ENCODE data around the gene CCDC141.
"Not testable (repeated sequence)": the region's sequence is repeated elsewhere in the genome, so short reads cannot be mapped to it uniquely, and the experiment has no call there.

The CCDC141 gene

DNA sequence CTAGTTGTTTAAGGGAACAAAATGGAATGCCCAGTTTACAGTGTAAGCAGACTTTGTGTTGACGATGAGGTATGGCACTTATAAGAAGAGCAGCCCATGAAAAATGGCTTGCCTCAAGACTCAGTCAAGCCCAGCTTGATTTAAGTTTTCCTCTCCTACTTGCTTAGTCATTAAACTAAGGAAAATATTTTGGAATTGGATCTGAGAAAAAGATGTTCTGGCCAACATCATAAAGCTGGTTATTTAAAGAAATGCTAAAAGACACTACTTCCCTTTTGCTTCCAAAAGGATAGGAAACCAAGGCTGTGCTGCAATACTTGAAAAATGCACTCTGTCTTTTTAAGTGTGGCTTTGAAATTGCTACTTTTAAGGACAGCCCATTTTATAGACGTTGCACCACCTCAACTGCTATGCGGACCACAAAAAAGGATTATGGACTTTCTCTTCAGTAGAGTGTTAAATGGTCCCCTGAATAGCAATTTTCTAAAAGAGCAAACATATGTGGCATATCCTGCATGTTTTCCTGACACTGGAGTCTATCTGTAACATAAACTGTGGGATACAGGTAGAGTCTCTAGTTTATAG lies 32.1 kb downstream of the CCDC141 start:
- ATAC-seq: no peak
- Mint-ChIP-seq H3K4me1 (peaks cover 37% of the 10 kb centered on the region), H3K9me3 (peaks cover 6% of the 10 kb centered on the region), H3K27me3 (no peaks in the 10 kb centered on the region), H3K4me3 (no peak overlapping the region), H3K36me3 (peaks cover 14% of the 10 kb centered on the region), H3K27ac (peak overlapping the region; percentile 43)

DNA sequence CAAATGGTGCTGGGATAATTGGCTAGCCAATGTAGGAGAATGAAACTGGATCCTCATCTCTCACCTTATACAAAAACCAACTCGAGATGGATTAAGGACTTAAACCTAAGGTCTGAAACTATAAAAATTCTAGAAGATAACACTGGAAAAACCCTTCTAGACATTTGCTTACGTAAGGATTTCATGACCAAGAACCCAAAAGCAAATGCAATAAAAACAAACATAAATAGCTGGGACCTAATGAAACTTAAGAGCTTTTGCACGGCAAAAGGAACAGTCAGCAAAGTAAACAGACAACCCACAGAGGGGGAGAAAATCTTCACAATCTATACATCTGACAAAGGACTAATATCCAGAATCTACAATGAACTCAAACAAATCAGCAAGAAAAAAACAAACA lies 35.7 kb downstream of the CCDC141 start:
- H3K27ac Mint-ChIP-seq: not testable (repeated sequence)
- H3K36me3 Mint-ChIP-seq: peaks cover 45% of the 10 kb centered on the region

DNA sequence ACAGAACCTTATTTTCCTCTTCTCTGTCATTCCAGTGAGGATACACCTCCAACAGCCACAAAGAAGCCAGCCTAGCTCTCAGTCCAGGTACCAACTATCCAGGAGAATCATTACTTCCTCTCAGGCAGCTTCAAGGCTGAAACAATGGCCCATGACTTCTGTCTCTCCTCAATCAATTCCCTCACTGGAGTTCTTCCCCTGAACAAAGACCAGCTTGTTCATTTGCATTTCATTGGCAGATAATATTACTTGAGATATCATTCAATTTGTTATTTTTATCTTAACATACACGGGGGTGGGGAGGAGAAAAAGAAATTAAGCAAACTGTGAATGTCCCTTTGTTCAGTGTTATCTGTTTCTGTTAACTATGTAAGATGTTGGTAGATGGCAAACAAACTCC lies 44.0 kb downstream of the CCDC141 start:
- no peaks in the 10 kb centered on the region for H3K27me3 Mint-ChIP-seq
- H3K4me3 Mint-ChIP-seq: no peak overlapping the region
- peaks cover 9% of the 10 kb centered on the region for H3K9me3 Mint-ChIP-seq
- H3K36me3 Mint-ChIP-seq: peaks cover 30% of the 10 kb centered on the region
- no peak overlapping the region for H3K27ac Mint-ChIP-seq
- ATAC-seq: no peak
- peaks cover 7% of the 10 kb centered on the region for H3K4me1 Mint-ChIP-seq

More for the DNA sequence above, 35.7 kb downstream of the CCDC141 start:
- Mint-ChIP-seq H3K4me1 (peaks cover 26% of the 10 kb centered on the region), H3K9me3 (peaks cover 21% of the 10 kb centered on the region)
- not testable (repeated sequence) for H3K4me3 Mint-ChIP-seq, ATAC-seq, H3K27me3 Mint-ChIP-seq

DNA sequence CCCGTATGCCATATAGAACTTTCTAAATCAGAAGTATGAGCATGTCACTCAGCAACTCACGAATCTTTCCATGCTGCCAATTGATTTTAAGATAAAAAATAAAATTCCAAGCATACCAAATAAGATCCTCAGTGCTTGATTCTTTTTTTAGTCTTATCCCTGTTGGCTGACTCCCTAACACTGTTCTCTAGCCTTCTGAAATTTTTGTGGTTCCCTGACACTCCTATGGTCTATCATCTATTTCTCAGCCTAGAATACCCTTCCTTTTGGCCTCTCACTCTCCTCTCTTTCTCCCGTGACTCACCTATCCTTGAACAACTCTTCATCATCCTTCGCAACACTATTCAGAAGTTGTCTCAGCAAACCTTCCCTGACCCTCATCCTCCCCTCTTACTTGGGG lies 50.5 kb downstream of the CCDC141 start:
- peaks cover 6% of the 10 kb centered on the region for H3K9me3 Mint-ChIP-seq
- no peak for ATAC-seq
- no peak overlapping the region for H3K4me3 Mint-ChIP-seq
- H3K27ac Mint-ChIP-seq: peak overlapping the region; percentile 36
- H3K27me3 Mint-ChIP-seq: no peaks in the 10 kb centered on the region
- peaks cover 24% of the 10 kb centered on the region for H3K4me1 Mint-ChIP-seq
- peaks cover 12% of the 10 kb centered on the region for H3K36me3 Mint-ChIP-seq

DNA sequence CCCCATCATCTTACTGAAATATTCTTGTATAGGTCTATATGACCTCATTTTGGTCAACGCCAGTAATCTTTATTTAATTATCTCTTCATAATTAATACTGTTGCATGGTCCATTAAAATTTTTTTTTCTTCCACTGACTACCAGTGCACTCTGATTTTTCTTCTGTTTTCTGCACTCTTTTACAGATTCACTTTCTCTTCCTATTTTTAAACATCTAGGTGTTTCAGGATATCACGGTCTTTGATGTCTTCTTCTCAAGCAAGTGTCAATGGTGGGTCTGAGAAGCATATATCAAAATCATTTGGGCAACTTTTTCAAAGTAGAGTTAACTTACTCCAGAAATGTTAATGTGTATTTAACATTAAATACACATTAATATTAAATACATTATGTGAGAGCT lies 51.4 kb downstream of the CCDC141 start:
- Mint-ChIP-seq H3K9me3 (peaks cover 6% of the 10 kb centered on the region), H3K36me3 (peaks cover 13% of the 10 kb centered on the region), H3K4me3 (no peak overlapping the region), H3K27ac (peak overlapping the region; percentile 36), H3K4me1 (peaks cover 24% of the 10 kb centered on the region), H3K27me3 (no peaks in the 10 kb centered on the region)
- ATAC-seq: no peak

DNA sequence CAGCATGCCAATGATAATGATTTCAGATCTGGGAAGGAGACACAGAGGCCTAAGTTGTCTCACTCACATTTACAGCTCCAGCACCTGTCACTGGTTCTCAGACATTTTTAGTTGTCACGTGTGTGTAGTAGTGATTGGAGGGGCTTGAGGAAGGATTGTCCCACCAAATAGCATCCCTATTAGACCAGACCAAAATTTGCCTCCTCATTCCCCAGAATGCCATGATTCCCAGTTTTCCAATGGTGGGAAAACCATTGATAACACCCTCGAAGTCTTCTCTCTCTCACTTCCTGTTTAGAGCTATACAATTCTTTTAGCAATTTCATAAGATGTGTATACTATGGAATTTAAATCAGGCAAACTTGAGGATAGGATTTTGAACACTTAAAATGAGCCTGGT lies 52.5 kb downstream of the CCDC141 start:
- peaks cover 6% of the 10 kb centered on the region for H3K9me3 Mint-ChIP-seq
- H3K4me1 Mint-ChIP-seq: peaks cover 24% of the 10 kb centered on the region
- ATAC-seq: no peak
- no peak overlapping the region for H3K4me3 Mint-ChIP-seq
- peak overlapping the region; percentile 36 for H3K27ac Mint-ChIP-seq
- H3K27me3 Mint-ChIP-seq: no peaks in the 10 kb centered on the region
- peaks cover 13% of the 10 kb centered on the region for H3K36me3 Mint-ChIP-seq

DNA sequence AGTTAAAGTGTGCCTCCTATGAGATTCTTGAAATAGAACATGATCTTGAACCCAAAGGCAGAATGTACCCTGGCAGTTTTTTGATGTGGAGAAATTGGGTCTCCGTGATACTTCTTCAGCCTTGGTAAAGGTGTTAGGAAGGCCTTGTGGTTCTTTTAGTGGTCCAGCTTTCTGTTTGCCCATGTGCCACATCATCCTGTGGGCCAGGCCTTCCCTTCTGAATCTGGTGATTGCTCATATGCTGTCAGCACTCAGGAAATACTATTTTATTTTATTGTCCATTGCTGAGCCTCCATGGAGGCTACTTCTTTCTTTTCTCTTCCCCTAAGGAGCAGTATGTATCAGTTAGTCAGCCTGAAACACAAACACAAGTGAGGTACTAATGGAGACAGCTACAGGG lies 52.9 kb downstream of the CCDC141 start:
- Mint-ChIP-seq H3K27me3 (no peaks in the 10 kb centered on the region), H3K27ac (peak overlapping the region; percentile 36), H3K4me3 (no peak overlapping the region), H3K36me3 (peaks cover 13% of the 10 kb centered on the region), H3K4me1 (peaks cover 24% of the 10 kb centered on the region), H3K9me3 (peaks cover 6% of the 10 kb centered on the region)
- no peak for ATAC-seq

DNA sequence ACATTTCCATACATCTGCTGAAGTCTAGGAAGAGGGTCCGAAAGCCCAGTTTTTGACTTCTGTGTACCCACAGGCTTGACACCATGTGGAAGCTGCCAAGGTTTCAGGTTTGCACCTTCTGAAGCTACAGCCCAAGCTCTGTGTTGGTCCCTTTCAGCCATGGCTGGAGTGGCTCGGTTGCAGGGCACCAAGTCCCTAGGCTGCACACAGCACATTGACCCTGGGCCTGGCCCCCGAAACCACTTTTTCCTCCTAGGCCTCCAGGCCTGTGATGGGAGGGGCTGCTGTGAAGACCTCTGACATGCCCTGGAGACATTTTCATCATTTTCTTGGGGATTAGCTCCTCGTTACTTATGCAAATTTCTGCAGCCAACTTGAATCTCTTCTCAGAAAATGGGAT lies 55.7 kb downstream of the CCDC141 start:
- peaks cover 8% of the 10 kb centered on the region for H3K36me3 Mint-ChIP-seq
- H3K27me3 Mint-ChIP-seq: no peaks in the 10 kb centered on the region
- H3K27ac Mint-ChIP-seq: no peak overlapping the region
- no peak for ATAC-seq
- peaks cover 6% of the 10 kb centered on the region for H3K9me3 Mint-ChIP-seq
- peaks cover 34% of the 10 kb centered on the region for H3K4me1 Mint-ChIP-seq
- H3K4me3 Mint-ChIP-seq: no peak overlapping the region

DNA sequence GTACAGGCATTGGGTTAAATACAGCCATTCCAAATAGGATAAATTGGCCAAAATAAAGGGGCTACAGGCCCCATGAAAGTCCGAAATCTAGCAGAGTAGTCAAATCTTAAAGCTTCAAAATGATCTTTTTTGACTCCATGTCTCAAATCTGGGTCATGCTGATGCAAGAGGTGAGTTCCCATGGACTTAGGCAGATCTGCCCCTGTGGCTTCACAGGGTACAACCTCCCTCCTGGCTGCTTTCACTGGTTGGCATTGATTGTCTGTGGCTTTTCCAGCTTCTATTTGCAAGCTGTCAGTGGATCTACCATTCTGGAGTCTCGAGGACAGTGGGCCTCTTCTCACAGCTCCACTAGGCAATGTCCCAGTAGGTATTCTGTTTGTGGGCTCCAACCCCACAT lies 56.1 kb downstream of the CCDC141 start:
- peaks cover 29% of the 10 kb centered on the region for H3K4me1 Mint-ChIP-seq
- no peak overlapping the region for H3K27ac Mint-ChIP-seq
- peaks cover 6% of the 10 kb centered on the region for H3K9me3 Mint-ChIP-seq
- H3K36me3 Mint-ChIP-seq: peaks cover 8% of the 10 kb centered on the region
- H3K4me3 Mint-ChIP-seq: no peak overlapping the region
- ATAC-seq: no peak
- H3K27me3 Mint-ChIP-seq: no peaks in the 10 kb centered on the region

DNA sequence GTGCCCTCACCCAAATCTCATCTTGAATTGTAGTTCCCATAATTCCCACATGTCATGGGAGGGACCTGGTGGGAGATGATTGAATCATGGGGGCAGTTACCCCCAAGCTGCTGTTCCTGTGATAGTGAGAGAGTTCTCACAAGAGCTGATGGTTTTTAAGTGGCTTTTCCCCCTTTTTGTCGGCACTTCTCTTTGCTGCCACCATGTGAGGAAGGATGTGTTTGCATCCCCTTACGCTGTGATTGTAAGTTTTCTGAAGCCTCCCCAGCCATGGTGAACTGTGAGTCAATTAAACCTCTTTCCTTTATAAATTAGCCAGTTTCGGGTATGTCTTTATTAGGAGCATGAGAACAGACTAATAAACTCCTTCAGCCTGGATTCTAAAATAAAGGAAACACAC lies 57.2 kb downstream of the CCDC141 start:
- not testable (repeated sequence) for ATAC-seq, H3K27me3 Mint-ChIP-seq, H3K4me3 Mint-ChIP-seq, H3K9me3 Mint-ChIP-seq, H3K27ac Mint-ChIP-seq, H3K36me3 Mint-ChIP-seq
- H3K4me1 Mint-ChIP-seq: peaks cover 20% of the 10 kb centered on the region

DNA sequence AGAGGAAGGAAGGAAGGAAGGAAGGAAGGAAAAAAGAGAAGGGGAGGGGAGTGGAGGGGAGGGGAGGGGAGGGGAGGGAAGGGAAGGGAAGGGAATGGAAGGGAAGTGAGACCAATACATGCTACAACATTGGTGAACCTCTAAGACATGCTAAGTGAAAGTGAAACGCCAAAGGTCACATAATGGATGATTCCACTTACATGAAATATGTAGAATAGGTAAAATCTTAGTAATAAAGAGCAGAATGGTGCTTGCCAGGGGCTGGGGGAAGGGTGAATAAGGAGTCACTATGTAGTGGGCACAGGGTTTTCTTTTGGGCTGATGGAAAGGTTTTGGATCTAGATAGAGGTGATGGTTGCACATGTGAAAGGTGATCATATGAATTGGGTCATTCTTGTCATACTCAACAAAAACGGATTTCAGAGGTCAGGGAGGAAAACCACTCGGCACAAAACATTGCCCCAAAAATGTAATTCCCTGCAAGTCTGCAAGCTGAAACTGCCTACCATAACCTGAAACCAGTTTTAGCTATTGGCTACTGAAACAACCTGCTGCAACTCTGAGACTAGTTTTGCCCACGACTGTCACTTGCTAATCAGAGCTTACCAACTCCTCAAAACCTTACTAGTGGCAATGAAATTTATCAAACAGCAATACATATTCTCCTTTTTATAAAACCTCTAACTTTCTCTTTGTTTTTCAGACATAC lies 59.2 kb downstream of the CCDC141 start:
- Mint-ChIP-seq H3K27me3 (no peaks in the 10 kb centered on the region), H3K4me3 (peak overlapping the region; percentile 69), H3K27ac (peak overlapping the region; percentile 76), H3K9me3 (peaks cover 6% of the 10 kb centered on the region), H3K36me3 (peaks cover 8% of the 10 kb centered on the region), H3K4me1 (peaks cover 17% of the 10 kb centered on the region)
- ATAC-seq: peak; percentile 65

DNA sequence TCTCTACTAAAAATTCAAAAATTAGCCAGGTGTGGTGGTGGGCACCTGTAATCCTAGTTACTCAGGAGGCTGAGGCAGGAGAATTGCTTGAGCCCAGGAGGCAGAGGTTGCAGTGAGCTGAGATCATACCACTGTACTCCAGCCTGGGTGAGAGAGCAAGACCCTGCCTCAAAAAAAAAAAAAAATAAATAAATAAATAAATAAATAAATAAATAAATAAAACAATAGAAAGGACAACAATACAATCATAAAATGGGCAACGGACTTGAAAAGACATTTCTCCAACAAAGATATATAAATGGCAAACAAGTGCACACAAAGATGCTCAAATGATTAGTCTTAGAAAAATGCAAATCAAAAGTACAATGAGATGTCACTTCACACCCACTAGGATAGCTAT lies 60.5 kb downstream of the CCDC141 start:
- not testable (repeated sequence) for H3K27me3 Mint-ChIP-seq, H3K4me3 Mint-ChIP-seq, H3K27ac Mint-ChIP-seq, ATAC-seq, H3K36me3 Mint-ChIP-seq, H3K9me3 Mint-ChIP-seq
- H3K4me1 Mint-ChIP-seq: peaks cover 17% of the 10 kb centered on the region

DNA sequence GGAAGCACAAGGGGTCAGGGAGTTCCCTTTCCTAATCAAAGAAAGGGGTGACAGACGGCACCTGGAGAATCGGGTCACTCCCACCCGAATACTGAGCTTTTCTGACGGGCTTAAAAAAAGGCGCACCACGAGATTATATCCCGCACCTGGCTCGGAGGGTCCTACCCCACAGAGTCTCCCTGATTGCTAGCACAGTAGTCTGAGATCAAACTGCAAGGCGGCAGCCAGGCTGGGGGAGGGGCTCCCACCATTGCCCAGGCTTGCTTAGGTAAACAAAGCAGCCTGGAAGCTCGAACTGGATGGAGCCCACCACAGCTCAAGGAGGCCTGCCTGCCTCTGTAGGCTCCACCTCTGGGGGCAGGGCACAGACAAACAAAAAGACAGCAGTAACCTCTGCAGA lies 67.3 kb downstream of the CCDC141 start:
- H3K9me3 Mint-ChIP-seq, H3K27me3 Mint-ChIP-seq, H3K4me1 Mint-ChIP-seq, H3K27ac Mint-ChIP-seq, H3K4me3 Mint-ChIP-seq, ATAC-seq, H3K36me3 Mint-ChIP-seq: not testable (repeated sequence)

DNA sequence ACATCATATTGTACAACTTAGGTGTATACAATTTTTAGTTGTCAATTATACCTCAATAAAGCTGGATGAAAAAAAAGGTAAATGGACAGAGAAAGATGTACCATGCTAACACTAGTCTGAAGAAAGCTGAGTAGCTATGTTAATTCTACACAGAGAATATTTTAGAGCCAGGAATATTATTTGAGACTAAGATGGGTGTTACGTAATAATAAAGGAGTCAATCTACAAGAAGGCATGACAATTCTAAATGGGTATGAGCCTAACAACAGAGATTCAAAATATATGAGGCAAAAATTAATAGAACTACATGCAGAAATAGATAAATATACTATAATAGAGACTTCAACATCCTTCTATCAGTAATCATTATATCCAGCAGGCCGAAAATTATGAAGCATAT lies 69.1 kb downstream of the CCDC141 start:
- Mint-ChIP-seq H3K27ac (no peak overlapping the region), H3K9me3 (no peaks in the 10 kb centered on the region), H3K27me3 (no peaks in the 10 kb centered on the region), H3K4me1 (no peaks in the 10 kb centered on the region), H3K4me3 (no peak overlapping the region), H3K36me3 (peaks cover 4% of the 10 kb centered on the region)
- ATAC-seq: no peak

DNA sequence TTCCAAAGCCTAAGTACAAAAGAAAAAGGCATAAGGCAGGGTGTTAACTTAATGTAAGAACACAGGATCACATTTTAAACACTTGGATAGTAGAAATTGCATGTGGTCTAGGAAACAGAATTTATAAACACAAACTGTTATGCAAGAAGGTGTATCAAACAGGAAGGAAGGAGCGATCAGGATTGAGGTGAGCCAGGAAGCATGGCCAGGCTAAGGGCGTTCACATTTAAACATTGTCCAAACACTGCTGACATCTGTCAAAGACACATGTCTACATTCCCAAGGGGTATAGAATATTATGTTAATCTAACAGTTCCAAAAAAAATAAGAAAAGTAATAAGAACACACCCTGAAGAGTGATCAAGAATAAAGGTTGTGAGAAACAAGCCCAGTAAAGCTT lies 71.3 kb downstream of the CCDC141 start:
- H3K4me3 Mint-ChIP-seq: no peak overlapping the region
- no peaks in the 10 kb centered on the region for H3K4me1 Mint-ChIP-seq
- H3K9me3 Mint-ChIP-seq: no peaks in the 10 kb centered on the region
- no peak overlapping the region for H3K27ac Mint-ChIP-seq
- H3K27me3 Mint-ChIP-seq: no peaks in the 10 kb centered on the region
- no peak for ATAC-seq
- peaks cover 4% of the 10 kb centered on the region for H3K36me3 Mint-ChIP-seq

DNA sequence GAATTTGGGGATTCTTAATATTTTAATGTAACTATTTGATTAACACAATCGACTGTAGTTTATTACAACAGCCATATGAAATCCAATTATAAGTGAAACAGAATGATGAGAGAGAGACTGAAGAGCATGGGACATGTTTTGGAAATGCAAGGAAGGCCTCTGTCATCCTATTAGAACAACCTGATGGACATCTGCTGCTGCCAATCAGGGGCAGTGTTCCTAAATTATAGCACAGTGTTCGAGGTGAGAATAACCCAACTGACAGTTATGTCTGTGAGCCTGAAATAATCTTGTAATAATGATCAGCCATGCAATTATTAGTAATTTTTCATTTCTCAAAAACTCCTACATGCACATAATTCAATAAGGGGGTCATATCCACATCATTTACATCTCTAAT lies 73.6 kb downstream of the CCDC141 start:
- Mint-ChIP-seq H3K4me1 (no peaks in the 10 kb centered on the region), H3K36me3 (peaks cover 6% of the 10 kb centered on the region), H3K4me3 (no peak overlapping the region), H3K9me3 (no peaks in the 10 kb centered on the region), H3K27ac (no peak overlapping the region), H3K27me3 (no peaks in the 10 kb centered on the region)
- no peak for ATAC-seq
